GM10266 (cell line): ENCODE measurements around the gene CACNA2D3.

Source experiments
- DNase-seq: peaks from one replicate; pipeline ENCODE4 v3.0.0; 2012; ENCODE audit errors: extremely low spot score
- TF ChIP-seq, protein P1 (sequence below): IDR thresholded peaks from 2 replicates; pipeline ENCODE4 v1.5.1; 2012; ENCODE audit warnings: mild to moderate bottlenecking, low read depth; ENCODE audit not compliant: control insufficient read depth, insufficient read depth; ENCODE audit errors: missing control alignments

CACNA2D3 gene

DNA sequence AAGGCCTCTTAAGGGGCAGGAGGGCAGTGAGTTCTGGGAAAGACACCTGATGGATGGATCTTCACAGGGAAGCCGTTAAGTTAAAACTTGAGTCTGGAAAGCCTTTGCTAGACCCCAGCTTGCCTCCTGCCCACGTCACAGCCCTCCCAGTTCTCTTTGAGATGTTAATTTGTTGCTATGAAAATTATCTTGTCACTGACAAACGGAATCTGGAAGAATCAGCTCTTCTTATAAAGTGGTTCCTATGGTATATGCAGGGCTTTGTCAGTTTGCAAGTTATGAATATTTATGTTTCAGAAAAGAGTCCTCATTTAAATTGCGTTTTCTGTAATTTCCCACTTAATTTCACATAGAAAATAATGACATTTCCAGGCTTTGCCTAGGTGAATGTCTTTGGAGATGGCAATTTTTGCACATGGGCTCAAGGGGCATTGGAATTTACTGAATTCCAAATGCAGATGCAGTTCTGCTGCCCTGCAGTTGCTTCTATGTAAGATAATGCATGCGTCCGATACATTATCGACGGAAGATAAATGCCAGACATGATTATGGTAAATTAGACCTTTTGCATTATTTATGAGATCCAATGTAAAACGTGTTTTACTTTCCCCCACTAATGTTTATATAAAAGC is 74.1 kb downstream of the CACNA2D3 start:
- TF ChIP-seq, protein P1, sequence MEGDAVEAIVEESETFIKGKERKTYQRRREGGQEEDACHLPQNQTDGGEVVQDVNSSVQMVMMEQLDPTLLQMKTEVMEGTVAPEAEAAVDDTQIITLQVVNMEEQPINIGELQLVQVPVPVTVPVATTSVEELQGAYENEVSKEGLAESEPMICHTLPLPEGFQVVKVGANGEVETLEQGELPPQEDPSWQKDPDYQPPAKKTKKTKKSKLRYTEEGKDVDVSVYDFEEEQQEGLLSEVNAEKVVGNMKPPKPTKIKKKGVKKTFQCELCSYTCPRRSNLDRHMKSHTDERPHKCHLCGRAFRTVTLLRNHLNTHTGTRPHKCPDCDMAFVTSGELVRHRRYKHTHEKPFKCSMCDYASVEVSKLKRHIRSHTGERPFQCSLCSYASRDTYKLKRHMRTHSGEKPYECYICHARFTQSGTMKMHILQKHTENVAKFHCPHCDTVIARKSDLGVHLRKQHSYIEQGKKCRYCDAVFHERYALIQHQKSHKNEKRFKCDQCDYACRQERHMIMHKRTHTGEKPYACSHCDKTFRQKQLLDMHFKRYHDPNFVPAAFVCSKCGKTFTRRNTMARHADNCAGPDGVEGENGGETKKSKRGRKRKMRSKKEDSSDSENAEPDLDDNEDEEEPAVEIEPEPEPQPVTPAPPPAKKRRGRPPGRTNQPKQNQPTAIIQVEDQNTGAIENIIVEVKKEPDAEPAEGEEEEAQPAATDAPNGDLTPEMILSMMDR: no peak

DNA sequence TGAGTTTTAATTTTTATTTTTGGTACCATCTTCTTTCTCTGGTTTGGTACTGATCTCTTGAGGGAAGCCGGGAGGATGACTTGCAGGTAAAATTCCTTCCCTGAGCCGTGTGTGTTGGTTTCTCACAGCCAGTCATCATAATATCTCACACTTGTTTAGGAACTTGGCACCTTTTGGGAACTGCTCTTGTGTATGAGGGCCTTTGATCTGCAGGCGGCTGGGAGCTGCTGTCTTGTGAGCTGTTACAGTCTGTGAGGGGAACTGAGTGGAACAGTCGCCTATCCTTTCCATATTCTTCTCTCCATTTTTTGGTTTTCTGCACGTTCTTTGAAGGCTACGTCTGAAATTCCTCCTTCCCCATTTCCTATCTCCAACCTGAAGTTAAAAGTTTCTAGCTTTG is 75.2 kb downstream of the CACNA2D3 start:
- no peak for DNase-seq
- TF ChIP-seq, protein P1: no peak

More for the DNA sequence above, 74.1 kb downstream of the CACNA2D3 start:
- DNase-seq: no peak

DNA sequence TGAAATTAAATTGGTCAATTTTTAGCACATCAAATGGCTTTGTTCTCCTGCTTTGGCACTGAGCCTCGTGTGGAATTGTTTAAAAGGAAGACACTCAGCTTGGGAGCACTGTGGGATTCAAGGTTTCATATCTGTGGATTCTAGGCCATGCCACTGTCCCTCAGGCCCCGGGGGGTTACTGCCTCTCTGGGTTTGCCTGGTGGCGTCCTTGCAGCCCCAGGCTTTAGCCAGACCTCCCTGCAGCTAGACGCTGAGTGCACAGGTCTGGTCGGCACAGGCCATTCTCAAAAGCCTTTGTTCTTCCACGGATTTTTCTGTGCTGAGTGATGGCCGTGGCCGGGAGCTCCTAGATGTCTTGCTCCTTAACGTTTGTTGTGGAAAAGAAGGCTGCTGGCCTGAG is 76.2 kb downstream of the CACNA2D3 start:
- TF ChIP-seq, protein P1: no peak
- no peak for DNase-seq

DNA sequence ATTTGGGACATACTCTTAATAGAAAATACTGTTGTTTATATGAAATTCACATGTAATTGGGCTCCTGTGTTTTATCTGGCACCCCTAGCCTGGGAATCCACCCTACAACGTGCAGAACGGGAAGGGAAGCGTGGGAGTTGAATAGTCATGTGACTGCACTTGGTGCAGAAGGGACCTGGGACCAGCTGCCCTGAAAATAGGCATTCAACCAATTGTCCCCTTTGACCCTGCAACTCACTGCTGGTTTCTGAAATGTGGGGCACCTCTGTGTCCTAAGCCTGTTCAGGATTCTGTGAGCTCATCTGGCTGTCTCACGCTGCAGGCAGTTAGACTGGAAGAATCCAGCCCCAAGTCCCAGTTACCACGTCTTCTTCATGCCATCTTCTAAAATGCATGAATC is 79.7 kb downstream of the CACNA2D3 start:
- no peak for DNase-seq
- TF ChIP-seq, protein P1: no peak

DNA sequence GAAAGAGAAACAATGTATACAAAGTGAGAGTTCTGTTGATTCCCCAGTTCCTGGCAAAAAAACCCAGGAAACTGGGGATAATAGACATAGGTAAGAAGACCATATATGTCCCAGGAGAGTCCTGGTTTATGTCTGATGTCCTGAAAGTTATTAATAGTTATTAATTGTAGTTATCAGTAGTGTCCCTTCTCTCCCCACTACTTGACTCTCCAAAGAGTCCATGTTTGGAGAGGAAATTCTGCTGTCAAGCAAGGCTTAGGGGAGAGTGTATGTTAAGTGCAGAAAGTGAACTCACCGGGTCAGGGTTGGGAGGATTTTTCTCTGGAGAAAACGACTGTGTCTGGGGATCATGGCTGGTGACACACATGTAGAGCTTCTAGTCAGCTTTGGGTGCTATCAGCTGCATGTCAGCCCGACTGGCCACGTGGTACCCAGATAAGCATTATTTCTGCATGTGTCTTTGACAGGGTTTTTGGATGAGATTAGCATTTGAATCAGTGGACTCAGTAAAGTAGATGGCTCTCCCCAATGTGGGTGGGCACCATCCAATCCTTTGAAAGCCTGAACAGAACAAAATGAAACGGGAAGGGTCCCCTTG is 80.4 kb downstream of the CACNA2D3 start:
- no peak for DNase-seq
- TF ChIP-seq, protein P1: no peak

DNA sequence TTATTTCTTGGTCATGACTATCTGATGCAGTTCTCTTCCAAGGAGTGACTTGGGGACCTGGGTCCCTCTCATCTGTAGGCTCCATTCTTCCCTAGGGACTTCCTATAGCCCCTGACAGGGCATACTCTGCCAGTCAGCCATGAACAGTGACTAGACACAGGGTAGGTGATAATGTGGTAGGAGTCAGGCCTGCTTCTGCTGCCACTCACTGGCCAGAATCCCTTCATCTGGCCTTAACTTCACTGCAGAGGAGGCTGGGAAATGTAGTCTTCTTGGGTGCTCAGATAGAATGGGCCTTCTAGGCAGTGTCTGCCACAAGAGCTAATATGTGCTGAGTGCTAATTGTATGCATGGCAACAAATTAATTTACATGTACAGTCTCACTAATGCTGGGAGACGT is 84.5 kb downstream of the CACNA2D3 start:
- DNase-seq: no peak
- TF ChIP-seq, protein P1: no peak

DNA sequence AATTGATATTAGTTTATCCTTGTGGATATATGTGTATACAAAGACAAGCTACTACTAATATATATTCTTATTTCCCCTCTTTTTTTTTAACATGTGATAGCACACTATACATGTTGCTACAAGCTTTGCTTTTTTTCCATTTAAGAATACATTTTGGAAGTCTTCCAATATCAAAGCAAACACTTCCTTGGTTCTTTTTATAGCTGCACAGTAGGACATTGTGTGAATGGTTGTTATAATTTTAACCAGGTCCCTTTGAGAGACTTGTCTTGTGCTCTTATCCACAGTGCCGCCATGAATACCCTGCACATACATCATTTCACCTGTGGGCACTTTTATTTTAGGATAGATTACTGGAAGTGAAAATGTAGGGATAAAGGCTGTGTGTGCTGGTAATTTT is 88.7 kb downstream of the CACNA2D3 start:
- TF ChIP-seq, protein P1: no peak
- no peak for DNase-seq
